ENCODE measurements around the gene PLEKHN1.

DNA sequence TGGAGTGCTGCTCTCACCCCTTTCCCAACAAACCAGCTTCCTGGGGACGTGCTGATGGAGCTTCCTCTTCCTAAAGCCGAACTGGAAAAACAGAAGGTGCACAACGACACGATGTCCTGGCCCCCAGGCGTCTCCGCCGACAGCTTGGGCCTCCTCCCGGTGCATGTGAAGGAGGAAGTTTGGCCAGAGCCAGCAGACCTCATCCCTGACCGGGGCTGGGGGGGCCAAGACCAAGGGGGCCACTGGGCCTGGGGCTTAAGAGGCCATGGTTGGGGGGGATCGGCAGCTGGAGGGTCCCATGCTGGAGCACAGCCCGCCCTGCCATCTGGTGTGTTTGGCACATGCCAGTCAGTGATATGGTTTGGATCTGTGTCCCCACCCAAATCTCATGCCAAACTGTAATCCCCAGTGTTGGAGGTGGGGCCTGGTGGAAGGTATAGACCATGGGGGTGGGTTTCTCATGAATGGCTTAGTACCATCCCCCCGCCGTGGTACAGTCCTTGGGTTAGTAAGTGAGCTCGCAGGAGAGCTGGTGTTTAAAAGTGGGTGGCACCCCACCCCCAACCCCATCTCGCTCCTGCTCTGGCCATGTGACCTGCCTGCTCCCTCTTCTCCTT lies 27.2 kb downstream of the PLEKHN1 start:
- TF ChIP-seq, protein P1, sequence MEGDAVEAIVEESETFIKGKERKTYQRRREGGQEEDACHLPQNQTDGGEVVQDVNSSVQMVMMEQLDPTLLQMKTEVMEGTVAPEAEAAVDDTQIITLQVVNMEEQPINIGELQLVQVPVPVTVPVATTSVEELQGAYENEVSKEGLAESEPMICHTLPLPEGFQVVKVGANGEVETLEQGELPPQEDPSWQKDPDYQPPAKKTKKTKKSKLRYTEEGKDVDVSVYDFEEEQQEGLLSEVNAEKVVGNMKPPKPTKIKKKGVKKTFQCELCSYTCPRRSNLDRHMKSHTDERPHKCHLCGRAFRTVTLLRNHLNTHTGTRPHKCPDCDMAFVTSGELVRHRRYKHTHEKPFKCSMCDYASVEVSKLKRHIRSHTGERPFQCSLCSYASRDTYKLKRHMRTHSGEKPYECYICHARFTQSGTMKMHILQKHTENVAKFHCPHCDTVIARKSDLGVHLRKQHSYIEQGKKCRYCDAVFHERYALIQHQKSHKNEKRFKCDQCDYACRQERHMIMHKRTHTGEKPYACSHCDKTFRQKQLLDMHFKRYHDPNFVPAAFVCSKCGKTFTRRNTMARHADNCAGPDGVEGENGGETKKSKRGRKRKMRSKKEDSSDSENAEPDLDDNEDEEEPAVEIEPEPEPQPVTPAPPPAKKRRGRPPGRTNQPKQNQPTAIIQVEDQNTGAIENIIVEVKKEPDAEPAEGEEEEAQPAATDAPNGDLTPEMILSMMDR (IDR thresholded peaks at IDR 0.05) = no peak
- TF ChIP-seq POLR2A (IDR thresholded peaks at IDR 0.05) = no peak
- no peak for TF ChIP-seq EP300 (IDR thresholded peaks at IDR 0.05)

Data from tibial nerve (tissue), 4 donors.